ENCODE measurements around the gene GUK1.

Gene GUK1

GRCh38 chr1:228151180-228151925 lies 11.3 kb downstream of the GUK1 start:
- no peak for DNase-seq

DNA sequence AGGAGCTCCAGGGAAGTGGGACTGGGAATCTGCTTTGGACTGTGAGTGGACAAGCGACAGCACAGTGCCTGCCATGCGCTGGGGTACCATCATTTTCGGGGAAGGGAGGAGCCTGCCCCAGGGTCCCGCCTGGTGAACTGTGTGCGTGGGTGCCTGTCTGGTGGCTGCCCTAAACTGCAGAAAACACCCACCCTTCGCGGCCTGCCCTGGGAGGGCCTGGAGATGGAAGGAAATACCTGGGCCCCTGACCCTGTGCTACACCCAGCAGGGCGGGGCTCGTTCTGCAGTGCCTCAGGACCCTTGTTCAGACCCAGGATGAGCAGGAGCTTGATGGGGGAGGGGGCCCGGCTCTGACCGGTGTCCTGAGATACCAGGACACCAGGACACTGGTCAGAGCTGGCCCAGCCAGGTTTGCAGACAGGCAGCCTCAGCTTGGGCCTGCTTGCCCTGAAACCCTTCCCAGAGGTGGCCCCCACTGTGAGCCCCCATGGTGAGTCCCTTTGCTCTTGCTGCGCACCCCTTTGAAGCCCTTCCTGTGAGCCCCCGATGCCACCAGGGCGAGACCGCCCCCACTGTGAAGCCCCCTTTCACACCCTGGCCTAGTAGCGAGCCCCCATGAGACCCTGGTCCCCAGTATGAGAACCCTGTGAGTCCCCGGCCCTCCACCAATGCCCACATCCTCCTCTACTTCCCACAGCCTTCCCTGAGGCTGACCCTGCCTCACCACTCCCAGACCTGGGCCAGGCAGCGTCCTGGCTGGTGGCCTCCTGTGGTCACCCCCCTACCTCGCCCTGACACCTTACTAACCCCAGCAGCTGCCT lies 12.2 kb downstream of the GUK1 start:
- no peak for DNase-seq

DNA sequence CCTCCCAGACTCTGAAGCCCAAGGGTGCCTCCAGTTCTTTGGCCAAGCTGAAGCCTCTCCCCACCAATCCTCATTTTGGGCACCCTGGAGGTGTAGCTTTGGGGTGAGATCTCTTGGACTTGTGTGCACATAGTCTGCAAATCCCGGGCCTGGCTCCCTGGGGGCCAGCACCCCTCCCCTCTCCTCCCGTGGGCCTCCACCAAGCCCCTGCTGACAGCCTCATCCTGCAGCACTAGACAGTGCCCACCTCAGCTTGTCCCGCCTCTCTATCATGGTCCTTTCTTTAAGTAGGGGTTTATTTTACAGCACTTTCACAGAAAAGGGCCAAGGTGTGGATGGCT lies 12.8 kb downstream of the GUK1 start:
- DNase-seq, result no peak

DNA sequence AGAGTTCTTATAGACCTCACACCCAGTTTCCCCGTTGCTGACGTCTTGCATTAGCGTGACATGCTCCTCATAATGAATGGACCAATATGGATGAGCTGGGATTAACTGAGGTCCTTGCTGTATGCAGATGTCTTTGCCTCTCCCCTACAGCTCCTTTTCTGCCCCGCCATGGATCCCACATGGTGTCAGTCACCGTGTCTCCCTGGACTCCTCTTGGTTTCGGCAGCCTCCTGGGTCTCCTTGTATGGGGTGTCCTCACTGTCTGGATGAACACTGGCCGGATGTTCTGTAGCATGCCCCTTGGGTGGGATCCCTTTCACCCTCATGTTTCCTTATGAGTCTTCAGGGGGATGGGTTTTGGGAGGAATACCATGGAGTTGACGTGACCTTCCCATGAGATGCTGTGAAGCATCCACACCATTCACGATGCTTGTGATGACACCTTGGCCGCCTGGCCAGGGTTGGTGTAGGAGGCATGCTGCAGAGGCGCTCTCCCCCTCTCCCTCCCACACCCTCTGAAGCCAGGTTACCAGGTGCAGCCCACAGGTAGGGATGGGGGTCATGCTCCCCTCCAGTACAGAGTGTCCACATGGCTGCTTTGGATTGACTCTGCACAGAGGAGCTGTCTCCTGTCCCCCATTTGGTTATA lies 14.1 kb downstream of the GUK1 start:
- DNase-seq, result no peak

DNA sequence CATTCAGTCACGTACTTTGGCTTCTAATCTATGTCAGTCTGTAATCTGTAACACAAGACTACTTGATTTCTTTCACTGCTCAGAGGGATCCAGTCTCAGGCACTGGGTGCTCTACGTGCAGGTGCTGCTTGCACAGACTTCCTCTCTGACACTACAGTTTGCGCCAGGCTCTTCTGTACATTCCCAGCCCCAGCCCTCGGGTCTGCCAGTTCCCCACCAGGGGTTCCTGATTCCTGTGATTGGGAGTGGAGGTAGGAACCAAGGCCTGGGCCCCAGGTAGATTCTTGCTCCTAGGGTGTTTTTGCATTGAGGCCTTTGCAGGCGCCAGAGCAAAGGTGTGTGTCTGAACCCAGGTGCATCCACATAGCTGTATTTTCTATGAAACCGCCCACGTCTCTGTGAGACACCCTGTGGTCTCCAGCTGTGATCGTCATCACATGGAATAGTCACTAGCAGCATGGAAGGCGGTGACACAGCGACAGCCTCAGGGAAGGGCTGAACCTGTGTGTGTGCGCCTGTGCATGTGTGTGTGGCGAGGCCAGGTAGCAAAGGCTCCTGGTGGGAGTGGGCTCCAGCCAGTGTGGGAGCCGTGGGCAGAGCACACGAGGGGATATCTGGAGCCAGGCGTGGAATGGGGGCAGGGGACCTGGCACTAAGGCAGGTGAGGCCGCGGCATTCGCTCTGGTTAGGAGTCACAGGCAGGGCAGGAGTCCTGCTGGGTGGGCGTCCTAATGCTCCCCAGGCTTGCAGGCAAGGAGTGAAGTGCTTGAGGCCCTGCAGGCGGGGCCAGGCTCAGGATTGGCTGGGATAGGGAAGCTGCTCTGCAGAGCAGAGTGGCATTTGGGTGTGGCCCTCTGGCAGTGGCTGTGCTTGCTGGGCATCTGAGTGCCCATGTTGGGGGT lies 14.8 kb downstream of the GUK1 start:
- DNase-seq, result no peak

DNA sequence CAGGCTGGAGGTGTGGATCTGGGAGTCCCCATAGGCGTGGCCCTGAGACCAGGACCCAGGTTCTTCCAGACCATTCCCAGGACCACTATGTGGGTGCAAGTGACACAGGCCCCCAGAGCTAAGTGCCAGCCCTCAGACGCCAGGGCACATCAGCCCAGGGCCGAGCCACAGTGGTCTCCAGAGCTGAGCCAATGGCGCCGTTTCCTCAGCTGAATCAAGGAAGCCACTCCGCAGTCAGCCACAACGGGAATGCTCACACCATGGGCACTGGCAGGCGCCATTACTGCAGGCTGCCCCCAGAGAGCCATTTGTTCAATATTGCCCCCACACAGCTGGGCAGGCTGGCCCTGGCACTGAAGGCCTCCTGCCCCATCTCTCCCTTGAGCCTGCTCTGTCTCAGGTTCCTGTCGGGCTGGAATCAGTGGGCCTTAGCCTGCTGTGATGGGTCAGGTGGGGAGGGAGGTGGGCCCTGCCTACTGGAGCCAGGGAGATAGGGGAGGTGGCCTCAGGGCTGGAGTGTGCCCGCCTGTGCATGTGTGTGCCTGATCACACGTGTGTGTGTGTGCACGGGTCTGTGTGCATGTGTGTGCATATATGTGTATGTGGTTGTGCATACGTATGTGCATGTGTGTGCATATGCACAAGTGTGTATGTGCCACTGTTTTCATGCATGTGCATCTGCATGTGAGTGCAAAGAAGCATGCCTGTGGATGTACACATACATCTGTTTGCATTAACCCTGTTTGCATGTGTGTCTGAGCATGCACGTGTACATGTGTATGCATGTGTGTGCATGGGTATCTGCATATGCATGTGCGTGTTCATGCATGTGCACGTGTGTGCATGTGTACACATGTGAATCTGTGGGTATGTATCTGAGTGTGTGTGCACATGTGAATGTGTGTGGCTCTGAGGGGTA lies 15.8 kb downstream of the GUK1 start:
- DNase-seq, result no peak

DNA sequence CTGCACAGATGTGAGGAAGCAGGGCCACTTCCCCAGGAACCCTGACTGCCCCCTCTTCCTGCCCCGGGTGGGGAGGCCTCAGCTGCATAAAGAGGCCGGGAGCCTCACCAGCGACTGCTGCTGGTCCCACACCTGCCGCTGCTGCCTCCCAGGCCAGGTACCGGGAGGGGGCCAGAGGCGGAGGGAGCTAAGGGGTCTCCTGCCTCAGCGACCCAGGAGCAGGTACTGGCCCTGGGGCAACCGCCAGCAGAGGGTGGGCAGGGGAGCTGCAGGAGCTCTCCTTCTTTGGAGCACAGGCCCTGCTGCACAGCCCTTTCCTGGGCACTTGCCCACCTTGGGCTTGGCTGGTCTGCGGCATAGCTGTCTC lies 16.4 kb downstream of the GUK1 start:
- no peak for DNase-seq

- no peak for DNase-seq
Observed at GRCh38 chr1:228156941-228157728, 17.1 kb downstream of the GUK1 start.

- DNase-seq, result no peak
Observed at GRCh38 chr1:228157729-228158126, 17.6 kb downstream of the GUK1 start.

DNA sequence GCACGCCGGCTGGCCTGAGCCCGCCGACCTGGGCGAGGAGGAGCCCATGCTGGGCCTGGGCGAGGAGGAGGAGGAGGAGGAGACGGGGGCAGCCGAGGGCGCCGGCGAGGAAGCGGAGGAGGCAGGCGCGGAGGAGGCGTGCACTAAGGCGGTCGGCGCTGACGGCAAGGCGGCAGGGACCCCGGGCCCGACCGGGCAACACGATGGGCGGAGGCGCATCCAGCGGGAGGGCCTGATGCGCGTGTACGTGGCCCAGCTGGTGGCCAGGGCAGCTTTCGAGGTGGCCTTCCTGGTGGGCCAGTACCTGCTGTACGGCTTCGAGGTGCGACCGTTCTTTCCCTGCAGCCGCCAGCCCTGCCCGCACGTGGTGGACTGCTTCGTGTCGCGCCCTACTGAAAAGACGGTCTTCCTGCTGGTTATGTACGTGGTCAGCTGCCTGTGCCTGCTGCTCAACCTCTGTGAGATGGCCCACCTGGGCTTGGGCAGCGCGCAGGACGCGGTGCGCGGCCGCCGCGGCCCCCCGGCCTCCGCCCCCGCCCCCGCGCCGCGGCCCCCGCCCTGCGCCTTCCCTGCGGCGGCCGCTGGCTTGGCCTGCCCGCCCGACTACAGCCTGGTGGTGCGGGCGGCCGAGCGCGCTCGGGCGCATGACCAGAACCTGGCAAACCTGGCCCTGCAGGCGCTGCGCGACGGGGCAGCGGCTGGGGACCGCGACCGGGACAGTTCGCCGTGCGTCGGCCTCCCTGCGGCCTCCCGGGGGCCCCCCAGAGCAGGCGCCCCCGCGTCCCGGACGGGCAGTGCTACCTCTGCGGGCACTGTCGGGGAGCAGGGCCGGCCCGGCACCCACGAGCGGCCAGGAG lies 18.3 kb downstream of the GUK1 start:
- no peak for DNase-seq

DNA sequence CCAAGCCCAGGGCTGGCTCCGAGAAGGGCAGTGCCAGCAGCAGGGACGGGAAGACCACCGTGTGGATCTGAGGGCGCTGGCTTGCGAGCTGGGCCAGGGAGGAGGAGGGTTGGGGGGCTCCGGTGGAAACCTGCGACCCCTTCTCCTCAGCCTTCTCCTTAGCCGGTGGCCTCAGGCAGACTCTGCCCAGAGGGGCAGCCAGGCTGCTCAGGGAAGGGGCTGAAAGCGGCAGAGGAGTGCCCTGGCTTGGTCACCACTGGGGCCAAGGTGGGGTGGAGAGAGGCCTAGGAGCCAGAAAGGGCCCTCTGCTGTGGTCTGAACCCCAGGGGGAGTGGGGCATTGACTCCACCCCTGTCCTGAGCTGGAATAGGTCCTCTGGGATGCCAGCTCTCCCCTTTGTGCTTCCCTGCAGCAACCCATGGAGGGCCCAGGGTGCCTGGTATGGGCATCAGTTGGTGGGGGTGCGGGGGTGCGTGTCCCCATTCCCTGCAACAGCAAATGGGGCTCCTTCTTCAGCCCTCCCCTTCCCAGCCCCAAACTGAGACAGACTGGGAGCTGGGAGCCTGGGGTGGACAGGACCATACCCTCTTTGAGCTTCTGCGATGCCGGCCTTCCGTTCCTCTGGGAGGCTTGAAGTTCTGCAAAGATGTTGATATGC lies 19.1 kb downstream of the GUK1 start:
- DNase-seq, result no peak

DNA sequence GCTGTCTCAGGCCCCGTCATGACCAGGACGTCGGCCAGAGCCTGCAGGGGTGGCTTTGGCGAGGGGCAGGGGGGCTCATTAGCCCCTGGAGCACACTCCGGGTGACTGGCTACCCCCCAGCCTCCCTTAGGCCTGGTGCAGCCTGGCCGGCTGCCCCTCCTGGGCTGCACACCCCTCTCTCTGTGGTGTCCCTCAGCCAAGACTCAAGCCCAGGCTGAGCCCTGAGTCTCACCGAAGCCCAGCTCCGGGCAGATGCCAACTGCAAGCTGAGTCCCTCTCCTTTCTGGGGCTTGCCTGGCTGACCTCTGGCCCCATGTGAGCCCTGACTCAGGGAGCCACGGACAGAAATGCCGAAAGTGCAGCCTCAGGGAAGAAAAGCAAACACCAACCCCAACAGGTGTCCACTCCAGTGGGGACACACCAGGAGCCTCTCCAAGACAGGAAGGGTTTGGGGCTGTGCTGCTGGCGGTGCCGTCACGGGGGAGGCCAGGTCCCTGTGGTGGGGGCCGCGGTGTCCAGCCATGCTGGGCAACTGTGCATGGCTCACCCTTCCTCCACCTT lies 20.2 kb downstream of the GUK1 start:
- DNase-seq, result no peak

- no peak for DNase-seq
Observed at GRCh38 chr1:228161362-228161761, 21.3 kb downstream of the GUK1 start.

DNA sequence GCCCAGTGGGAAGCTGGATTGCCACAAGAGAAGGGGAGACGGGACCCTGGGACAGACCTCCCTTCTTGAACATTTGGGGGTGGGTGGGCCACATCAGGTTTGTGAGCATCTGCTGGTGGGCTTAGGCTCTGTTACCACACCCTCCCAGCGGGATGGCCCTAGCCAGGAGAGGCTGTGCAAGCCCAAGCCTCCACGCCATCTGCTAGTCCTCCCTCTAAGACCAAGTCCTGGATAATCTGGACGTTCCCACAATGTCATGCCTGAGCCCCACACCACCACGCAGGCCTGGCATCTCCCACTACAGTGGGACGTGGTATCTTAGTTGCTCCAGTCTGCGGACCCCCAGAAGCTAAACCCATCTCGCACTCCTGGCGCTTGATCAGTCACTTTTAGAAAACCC lies 21.8 kb downstream of the GUK1 start:
- DNase-seq, result no peak

DNA sequence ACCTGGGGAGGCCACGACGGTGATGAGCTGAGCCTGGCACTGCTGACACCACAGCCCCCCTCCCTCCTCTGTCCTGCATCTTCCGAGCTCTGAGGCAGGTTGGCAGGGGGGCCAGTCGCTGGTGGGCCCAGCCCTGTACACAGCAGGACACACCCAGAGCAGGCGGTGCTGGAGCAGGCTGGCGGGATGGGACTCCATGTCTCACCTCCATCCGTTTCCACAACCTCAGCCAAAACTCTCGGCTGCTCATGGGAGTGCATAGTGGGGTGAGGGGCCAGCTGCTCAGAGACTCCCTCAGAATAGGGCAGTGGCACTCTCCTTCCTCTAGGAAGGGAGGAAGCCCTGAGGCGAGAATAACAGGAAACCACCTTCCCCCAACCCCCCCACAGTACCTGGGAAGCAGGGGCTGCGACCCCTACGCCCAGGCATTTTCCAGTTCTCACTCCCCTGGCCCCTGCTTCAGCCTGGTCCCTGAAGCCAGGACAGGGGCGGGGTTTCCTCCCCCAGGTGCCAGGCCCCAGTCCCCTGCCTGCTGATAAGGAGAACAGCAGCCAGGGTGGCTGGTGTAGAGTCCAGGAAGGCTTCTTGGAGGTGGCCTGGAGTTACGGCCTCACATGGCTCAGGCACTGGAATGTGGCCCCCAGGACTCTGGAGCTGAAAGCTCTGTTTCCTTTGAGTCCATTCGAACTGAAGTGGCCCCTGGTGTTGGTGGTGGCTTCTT lies 22.4 kb downstream of the GUK1 start:
- no peak for DNase-seq

GRCh38 chr1:228163007-228163753 lies 23.1 kb downstream of the GUK1 start:
- DNase-seq, result no peak

GRCh38 chr1:228163776-228164519 lies 23.9 kb downstream of the GUK1 start:
- no peak for DNase-seq

Data from activated CD8-positive, alpha-beta memory T cell treated with anti-CD3 and anti-CD28 coated beads, Interleukin-2, amount 50 U/mL, for 48 hours (primary cell).